PC-9 (cell line): ENCODE data around the gene CTAG1A.
"Not testable (repeated sequence)": the region's sequence is repeated elsewhere in the genome, so short reads cannot be mapped to it uniquely, and the experiment has no call there.

ENCODE experiments used
- CTCF ChIP-seq: fragments of 200-600 bp; sonication (generic); conservative IDR thresholded peaks from 2 replicates; pipeline ENCODE4 v1.6.1; 2017; ENCODE audit warnings: mixed run types, antibody characterized with exemption, mild to moderate bottlenecking, moderate library complexity
- EZH2 ChIP-seq: fragments of 200-600 bp; sonication (generic); IDR thresholded peaks from 2 replicates; pipeline ENCODE4 v1.8.0; 2017; ENCODE audit warnings: antibody characterized with exemption, low read depth

DNA sequence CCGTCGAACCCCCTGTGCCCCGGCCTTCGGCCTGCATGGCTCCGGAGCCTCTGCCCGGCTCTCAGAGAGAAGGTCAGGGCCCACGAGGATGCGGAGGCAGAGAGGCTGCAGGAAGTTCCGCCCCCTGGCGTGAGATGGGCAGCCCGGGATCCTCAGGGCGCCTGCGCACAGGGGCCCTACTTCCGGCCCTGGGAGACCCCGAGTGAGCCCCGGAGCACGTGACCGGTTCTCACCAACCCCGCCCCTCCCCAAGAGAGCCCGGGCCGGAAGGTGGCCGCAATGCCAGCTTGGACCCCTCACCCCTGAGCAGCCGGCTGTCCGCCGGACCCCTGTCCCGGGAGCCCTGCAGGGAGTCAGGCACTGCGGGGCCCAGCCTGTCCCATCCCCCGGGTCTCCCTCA lies 34.2 kb downstream of the CTAG1A start, which contains the start of gene CTAG1B:
- TF ChIP-seq CTCF, EZH2: not testable (repeated sequence)
